ENCODE data around the gene UPP2.

DNA sequence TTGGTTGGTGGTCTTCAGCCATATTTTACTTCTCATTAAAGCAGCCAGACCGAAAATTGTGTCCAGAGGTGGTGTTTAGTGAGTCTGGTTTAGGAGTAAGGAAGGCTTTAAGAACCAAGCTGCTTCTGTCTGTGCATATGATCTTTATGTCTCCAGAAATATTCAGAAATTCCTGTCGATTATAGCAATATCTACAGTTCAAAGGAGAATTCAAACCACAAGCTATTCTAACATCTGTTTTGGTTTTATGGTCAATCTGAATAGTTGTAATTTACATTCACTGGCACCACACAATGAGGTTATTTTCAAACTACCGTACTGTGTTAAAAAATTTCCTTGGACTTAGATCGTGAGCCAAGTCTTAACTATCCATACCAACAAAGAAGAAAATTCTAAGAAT lies 11.3 kb downstream of the UPP2 start:
- TF ChIP-seq, protein P1, sequence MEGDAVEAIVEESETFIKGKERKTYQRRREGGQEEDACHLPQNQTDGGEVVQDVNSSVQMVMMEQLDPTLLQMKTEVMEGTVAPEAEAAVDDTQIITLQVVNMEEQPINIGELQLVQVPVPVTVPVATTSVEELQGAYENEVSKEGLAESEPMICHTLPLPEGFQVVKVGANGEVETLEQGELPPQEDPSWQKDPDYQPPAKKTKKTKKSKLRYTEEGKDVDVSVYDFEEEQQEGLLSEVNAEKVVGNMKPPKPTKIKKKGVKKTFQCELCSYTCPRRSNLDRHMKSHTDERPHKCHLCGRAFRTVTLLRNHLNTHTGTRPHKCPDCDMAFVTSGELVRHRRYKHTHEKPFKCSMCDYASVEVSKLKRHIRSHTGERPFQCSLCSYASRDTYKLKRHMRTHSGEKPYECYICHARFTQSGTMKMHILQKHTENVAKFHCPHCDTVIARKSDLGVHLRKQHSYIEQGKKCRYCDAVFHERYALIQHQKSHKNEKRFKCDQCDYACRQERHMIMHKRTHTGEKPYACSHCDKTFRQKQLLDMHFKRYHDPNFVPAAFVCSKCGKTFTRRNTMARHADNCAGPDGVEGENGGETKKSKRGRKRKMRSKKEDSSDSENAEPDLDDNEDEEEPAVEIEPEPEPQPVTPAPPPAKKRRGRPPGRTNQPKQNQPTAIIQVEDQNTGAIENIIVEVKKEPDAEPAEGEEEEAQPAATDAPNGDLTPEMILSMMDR (IDR thresholded peaks at IDR 0.05) = no peak
- TF ChIP-seq SIN3A (IDR thresholded peaks at IDR 0.05; ENCODE audit: borderline replicate concordance, insufficient read depth, low read depth, low read length) = no peak
- TF ChIP-seq POLR2AphosphoS5 (IDR thresholded peaks at IDR 0.05; ENCODE audit: low read depth, low read length) = no peak
- no peak for TF ChIP-seq TCF7L2 (IDR thresholded peaks at IDR 0.05; ENCODE audit: low read depth, low read length)
